Embryonic facial prominence (tissue), 1 donor: Measurements from ENCODE around the gene P2RY4.
"Not testable (repeated sequence)": the region's sequence is repeated elsewhere in the genome, so short reads cannot be mapped to it uniquely, and the experiment has no call there.

Experiments used
- DNase-seq: peaks from one replicate; pipeline ENCODE4 v3.0.0-alpha.2; 2016; ENCODE audit errors: extremely low spot score

P2RY4 gene

DNA sequence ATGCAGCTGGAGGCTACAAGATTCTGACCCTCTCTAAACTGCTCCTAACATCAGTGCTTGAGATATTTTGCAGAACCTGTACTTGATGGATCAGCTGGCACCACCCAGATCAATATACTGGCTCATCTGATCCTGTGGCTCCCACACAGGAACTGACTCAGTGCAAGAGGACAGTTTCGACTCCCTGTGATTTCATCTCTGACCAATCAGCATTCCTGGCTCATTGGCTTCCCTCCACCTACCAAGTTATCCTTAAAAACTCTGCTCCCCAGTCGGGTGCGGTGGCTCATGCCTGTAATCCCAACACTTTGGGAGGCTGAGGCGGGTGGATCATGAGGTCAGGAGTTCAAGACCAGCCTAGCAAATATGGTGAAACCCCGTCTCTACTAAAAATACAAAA is 16.4 kb downstream of the P2RY4 start:
- not testable (repeated sequence) for DNase-seq

DNA sequence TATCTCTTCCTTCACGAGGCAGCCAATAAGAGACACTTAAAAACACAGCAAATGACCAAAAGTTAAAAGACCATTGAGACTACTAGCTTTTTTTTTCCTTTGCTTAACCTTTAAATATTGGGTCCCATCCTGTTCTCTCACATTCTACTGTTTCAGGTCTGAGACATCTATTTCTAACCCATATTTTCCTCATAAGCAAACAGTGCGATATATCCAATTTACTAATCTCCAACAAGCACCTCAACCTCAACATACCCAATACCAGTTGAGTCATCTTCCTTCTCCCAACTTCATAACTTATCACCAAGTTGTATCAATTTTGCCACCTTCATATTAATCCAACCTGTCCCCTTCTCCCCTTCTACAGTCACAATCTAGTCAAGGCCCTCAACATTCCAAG is 18.5 kb downstream of the P2RY4 start:
- DNase-seq: no peak

DNA sequence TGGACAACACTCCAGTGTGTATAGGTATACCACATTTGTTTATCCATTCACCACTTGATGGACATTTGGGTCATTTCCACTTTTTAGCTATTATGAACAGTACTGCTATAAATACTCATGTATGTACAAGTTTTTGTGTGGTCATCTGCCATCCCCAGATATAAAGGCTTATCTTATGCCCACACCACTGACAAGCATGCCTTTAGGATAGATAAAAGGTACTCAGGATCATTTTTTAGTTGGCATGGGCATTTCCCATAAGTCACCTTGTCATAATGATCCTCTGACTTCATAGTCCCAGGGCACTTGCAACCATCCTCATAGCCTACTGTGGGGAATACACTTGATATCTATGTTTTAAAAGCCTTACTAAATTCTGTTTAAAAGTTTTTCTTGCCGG is 19.3 kb downstream of the P2RY4 start:
- no peak for DNase-seq

DNA sequence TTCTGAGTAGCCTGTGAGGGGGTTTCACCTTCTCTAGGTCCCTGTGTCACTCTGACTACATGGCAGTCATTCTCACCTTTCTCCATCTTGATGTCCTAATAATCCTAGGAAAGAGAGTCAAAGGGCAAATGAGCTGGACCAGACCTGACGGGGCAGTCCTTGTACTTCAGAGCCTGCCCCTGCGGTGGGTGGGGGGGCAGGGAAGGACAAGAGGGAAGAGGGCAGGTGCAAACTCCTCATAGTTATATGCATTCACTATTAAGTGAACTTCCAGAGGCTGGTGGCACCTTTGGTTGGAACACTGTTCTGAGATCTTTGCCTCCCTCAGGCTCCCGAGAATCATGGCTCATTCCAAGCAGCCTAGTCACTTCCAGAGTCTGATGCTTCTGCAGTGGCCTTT is 25.6 kb downstream of the P2RY4 start, which contains the start of gene AWAT1:
Gene AWAT1, plus strand, starts transcription at position 301 of the 400 bp plus-strand sequence. Its CDS starts 41 bp downstream, at position 342.
- no peak for DNase-seq

DNA sequence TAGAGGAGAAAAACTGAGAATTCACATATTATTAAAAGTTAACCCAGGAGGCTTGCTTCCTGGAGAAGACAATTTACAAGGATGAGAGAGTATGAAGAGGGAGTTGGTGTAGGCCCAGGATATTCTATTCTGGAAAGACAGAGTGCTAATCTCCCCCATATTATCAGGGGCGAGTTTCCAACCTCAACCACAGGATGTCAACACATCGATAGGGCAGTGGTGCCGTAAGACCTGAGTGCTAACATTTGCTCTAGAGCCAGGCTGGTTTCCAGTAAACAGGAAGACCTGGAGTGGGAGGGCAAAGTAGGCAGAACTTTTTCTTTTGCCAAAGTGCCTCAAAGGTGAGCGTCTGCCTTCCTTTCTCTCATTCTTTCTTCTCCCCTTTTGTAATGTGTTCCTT is 28.3 kb downstream of the P2RY4 start:
- no peak for DNase-seq

- no peak for DNase-seq
Measured at GRCh38 chrX:70226687-70227086, 33.3 kb downstream of the P2RY4 start.

DNA sequence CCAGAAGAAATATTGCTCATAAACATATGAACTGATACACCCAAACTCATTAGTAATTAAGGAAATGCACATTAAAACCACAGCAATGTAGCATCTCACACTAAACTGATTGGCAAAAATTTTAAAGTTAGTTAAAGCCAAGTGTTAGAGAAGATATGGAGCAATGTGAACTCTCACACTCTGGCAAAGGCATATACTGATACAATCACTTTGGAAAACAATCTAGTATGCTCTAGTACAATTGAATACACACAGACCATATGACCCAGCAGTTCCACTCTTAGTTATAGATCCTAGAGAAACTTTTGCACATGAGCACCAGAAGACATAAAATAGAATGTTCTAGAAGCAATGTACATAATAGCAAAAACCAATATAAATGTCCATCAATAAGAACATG is 34.0 kb downstream of the P2RY4 start:
- DNase-seq: no peak

DNA sequence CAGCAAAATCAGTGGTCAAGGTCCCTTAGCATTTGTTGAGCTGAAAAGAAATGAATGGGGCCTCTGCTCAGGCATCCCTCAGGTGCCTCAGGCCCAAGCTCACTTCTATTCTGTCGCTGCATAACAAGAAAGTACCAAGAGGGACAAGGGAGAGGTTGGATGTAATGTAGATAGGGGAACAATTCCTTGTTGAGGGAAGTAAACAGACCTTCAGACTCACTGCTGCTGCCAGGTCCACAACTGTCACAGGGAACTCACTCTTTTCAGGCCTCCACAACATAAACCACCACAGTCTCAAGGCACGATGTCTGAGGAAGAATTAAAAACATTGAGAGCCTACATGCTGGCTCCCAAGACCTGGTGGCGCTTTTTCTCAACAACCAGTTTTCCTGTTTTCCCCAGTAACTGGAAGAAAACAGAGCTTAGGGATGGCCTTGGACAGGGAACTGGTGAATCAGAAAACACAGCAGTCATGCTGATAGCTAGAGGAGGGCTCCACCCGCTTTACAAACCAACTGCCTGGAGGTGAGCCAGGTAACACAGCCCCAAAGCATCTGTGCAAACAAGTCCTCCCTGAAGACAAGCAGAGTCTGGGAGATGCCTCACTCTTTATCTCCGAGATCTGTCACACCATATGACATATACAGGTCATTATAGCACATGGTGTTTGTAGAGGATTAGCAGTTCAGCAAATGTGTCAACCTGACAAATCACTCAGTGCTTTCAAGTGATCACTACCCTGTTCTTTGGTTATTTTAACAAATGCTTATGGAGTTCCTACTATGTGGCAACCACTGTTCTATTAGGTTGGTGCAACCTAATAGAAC is 39.9 kb downstream of the P2RY4 start:
- DNase-seq: no peak

DNA sequence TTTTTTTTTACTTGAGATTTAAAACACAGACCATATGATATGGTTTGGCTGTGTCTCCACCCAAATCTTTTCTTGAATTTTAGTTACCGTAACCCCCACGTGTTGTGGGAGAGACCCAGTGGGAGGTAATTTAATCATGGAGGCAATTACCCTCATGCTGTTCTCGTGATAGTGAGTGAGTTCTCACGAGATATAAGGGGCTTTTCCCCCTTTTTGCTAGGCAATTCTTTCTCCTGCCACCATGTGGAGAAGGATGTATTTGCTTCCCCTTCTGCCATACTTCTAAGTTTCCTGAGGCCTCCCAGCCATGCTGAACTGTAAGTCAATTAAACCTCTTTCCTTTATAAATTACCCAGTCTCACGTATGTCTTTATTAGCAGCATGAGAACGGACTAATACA is 50.4 kb downstream of the P2RY4 start:
- not testable (repeated sequence) for DNase-seq

DNA sequence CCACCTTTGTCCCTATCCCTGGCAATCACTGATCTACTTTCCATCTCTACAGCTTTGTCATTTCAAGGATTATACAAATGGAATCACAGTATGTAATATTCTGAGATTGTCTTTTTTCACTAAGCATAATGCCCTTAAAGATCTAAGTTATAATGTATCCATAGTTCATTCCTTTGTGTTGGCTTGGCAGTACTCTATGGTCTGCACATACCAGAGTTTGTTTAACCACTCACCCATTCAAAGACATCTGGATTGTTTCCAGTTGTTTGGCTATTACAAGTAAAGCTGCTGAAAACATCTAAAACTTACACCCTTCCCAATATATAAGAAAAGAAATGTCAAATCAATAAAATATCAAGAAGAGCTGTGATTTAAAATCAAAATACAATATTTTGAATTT is 51.5 kb downstream of the P2RY4 start:
- no peak for DNase-seq
